NCI-H446 treated with DMSO at 0.1 percent for 48 hours (cell line): ENCODE data around the gene TNN.
"Not testable (repeated sequence)": the region's sequence is repeated elsewhere in the genome, so short reads cannot be mapped to it uniquely, and the experiment has no call there.

Source experiments
- DNase-seq: peaks from one replicate; lab custom pipeline; 2025; lab: John Stamatoyannopoulos, UW

TNN gene

DNA sequence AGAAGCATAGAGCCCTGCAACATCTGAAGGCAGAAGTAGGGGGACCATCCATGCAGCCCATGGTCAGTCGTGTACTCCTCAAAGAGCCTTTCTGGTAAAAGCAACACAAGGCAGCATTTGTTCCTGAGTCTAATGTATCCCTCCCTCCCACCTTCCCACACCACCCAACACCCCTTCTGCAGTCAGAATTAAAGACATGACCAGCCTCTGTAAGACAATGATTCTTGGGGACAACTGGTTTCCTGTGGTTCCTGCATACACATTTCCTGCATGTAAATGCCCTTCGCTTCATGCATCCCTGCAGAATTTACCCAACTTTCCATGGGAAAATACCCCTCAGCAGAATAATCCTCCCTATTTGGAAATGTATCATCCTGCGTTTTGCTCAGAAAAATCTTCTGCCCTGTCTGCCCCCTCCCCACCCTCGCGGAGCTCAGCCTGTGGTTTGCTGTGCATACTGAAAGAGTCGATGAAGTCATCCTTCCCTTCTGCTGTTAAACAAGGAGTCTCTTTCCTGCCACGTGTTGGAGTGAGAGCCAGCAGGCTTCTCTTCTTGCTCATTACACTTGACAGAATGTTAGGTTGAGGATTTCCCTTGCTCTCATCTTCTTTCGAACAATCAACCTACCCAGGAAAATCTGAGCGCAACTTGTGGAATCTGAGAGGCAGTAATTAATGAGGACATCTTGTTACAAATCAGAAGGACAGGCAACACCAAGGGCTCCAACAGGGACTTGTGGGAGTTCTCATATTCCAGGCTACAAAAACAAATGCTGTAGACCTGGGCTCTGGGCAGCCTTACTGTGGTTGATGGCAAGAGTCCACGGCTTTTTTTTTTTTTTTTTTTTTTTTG is 4.7 kb downstream of the TNN start:
- DNase-seq: peak; percentile 58

DNA sequence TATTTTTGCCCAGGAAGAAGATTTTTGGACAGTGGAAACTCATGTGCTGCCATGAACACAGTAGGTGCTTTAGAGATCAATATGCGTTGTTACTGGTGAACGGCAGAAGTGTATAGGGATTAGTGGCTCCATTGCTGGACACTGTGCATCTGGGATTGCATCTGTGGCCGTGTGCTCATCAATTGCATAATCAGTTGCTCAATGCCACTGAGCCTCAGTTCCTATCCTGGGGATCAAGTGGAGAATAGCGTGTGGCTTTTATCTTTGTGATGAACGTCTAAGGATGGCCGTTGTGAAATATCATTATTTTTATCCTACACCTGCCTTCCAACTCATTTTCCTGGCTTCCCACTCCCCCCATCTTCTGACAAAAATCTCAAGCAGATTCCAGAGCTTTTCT is 5.4 kb downstream of the TNN start:
- no peak for DNase-seq

DNA sequence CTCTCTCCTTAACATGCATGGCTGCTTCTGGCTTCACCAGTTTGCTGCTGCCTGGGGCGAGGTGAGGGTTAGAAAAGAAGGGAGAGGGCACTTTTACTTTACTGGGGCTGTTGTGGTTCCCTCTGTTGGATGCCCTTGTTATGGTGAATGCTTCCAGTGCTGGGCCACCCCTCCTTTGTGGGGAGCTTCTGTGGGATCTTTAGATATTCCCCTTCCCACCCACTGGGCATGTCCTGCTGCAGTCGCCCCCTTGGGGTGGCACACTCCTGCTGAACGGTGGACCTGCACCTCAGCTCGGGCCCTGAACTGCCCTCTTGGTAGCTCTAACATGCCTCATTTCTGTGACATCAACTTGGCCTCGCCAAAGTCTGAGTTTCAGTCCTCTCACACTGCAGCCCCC is 6.0 kb downstream of the TNN start:
- no peak for DNase-seq

DNA sequence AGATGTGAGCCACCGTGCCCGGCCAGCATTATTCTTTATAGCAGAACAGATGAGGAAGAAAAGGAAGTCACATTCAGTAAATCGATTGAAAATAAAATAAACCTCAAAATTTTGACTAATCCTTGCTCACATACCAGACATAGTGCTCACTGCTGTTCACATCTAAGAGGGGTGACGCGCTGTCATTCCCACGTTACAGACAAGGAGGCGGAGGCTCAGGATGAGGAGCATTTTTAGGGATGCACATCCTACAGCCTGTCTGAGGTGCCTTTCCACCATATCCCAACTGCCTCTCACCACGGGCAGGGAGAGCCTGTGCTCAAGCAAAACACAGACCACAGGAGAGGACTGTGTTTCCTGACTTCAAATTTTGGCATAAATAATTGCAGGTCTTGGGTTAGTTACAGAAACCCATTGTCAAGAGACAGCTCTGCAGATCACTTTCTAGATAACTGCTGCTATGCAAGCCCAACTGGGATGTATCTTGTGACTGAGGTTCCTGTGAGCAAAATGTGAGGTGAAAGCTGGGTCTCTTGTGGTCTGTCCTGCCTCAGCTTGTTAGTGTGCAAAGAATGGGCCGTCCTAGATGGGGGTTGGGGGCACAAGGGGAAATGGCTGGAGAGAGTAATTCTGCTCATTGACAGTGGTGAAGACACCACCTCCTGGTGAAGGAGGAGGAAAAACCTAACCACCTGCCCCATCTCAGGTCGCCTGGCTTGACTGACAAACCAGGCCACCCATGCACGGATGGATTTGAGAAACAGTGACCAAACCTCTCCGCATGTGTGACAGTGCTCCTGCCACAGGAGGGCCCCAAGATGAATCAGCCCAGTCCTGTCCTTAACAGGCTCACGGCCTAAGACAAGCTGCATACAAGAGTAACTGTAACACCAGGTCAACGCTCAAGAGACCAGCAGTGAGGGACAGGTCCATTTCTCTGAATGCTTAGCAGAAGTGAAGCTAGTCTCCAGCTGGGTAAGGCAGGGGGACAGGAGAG is 8.2 kb downstream of the TNN start:
- DNase-seq: no peak

GRCh38 chr1:175077356-175078030 is 9.9 kb downstream of the TNN start:
- DNase-seq: no peak

GRCh38 chr1:175078629-175079028 is 11.0 kb downstream of the TNN start:
- no peak for DNase-seq

- no peak for DNase-seq
Measured at GRCh38 chr1:175079338-175079737, 11.7 kb downstream of the TNN start.

- DNase-seq: no peak
Measured at GRCh38 chr1:175080030-175080429, 12.4 kb downstream of the TNN start.

GRCh38 chr1:175081983-175082382 is 14.3 kb downstream of the TNN start:
- DNase-seq: no peak

GRCh38 chr1:175088525-175088951 is 20.9 kb downstream of the TNN start:
- no peak for DNase-seq

GRCh38 chr1:175089136-175089718 is 21.6 kb downstream of the TNN start:
- DNase-seq: no peak

- no peak for DNase-seq
Measured at GRCh38 chr1:175090780-175091179, 23.1 kb downstream of the TNN start.

GRCh38 chr1:175094626-175095025 is 27.0 kb downstream of the TNN start:
- no peak for DNase-seq

GRCh38 chr1:175095069-175095468 is 27.4 kb downstream of the TNN start:
- DNase-seq: no peak

- no peak for DNase-seq
Measured at GRCh38 chr1:175095978-175096607, 28.5 kb downstream of the TNN start.

GRCh38 chr1:175097361-175097760 is 29.7 kb downstream of the TNN start:
- no peak for DNase-seq

DNA sequence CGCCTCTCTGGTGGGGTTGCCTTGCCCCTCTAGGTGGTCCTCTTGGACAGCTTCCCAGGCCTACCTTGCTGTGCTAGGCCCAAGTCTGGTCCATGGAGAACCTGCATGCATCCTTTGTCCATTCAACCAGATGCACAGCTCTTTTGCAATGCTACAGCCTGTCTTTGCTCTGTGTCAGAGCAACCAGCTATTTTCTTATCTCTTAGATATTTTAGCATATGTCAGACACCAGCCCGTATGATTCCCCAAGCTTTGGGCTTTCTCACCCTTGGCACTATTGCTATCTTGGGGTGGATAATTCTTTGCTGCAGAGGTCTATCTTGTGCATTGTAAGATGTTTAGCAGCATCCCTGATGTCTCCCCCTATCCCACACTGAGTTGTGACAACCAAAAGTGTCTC is 32.3 kb downstream of the TNN start:
- DNase-seq: no peak

GRCh38 chr1:175102166-175102565 is 34.5 kb downstream of the TNN start:
- not testable (repeated sequence) for DNase-seq

DNA sequence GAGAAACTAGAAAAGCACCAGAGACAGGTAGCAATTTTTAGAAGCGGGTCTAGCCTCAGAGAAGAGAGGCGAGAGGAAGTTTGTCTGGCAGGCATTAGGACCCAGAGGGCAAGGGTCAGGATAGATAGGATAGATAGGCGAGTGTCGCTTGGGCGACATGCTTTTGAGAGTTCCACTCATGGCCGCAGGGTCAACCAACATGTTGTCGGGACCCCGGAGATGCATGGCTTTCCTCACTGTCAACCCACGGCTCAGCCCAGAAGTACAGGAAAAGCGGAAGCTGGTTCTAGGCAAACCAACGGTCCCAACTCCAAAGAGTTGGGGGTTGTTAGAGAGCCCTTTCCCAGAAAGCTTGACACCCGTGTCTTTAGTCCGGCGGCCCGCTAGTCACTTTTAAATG is 38.9 kb downstream of the TNN start:
- not testable (repeated sequence) for DNase-seq

GRCh38 chr1:175108331-175108820 is 40.7 kb downstream of the TNN start:
- DNase-seq: not testable (repeated sequence)

- DNase-seq: no peak
Measured at GRCh38 chr1:175114996-175115395, 47.4 kb downstream of the TNN start.
